ENCODE measurements around the gene NAB1. TPM values are rescaled to one million over a fixed set of nuclear protein-coding genes. Genes with fewer than 3 reads are reported as not detected.

The NAB1 gene
- total RNA-seq, 1 experiment from 2014 or later = 43.1 TPM

DNA sequence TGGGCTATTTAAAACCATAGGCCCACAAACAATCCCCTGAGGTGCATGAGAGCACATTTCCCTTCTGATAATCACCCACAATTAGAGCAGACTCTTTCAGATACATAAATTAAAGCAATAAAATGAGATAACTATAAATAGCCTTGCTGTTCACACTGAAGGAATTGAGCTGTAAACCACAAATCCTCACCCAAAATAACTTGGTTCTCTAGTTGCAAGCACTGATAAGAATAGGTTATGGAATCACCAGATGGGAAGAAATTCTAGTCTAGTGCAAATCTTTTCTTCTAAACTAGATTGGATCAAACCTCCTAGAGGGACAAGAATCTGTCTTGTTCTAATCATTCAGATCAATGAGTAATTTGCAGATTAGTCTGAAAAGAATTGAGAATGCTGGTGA, 64.6 kb downstream of the NAB1 start:
- DNase-seq (ENCODE audit: low read depth) = peak; percentile 31

GRCh38 chr2:190714958-190715357, 66.1 kb downstream of the NAB1 start:
- peak; percentile 41 for DNase-seq (ENCODE audit: low read depth)

DNA sequence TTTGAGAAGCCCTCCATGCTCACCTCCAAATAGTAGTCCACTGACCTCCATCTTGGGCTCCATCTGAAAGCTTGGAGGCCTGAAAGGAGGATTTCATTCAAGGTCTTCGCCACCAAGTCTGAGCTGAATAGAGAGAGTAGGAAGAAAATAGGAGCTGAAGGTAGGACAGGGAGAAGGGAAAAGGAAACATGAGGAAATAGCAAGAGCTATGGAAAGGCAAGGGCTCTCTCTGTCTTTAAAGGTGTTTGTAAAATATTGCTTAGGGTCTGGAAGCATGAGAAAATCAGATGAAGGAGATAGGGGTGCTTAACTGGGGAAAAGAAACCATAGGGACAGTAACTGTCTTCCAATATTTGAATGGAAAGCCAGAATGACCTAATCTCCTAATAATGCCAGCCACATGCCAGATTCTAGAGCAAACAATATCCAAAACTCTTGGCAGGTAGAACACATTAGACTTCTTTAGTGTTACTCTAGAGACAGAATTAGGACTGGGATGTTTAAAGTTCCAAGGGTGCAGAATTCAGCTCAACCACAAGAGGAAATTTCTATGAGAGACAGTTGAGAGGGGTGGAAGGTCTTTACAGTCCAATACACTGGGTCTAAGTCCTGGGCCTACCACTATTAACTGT, 67.4 kb downstream of the NAB1 start:
- no peak for DNase-seq (ENCODE audit: low read depth)

DNA sequence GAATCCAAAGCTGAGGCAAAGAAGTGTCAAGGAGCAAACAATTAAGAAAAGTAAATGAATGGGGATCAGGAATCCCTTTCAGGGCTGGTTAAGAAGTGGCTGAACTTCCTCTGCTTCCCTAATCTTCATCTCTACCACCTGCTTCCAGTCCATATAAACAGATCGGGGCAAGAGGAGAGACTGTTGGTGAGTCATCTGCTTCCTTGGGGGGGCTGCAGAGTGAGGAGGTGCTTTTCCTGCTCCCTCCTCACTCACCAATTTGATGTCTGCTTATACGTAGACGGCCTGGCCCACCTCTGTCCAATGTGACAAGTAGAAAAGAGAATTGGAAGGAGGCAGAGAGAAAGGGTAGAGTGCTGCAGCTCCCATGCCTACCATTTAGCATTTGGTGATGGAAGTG, 68.4 kb downstream of the NAB1 start:
- DNase-seq (ENCODE audit: low read depth) = no peak

DNA sequence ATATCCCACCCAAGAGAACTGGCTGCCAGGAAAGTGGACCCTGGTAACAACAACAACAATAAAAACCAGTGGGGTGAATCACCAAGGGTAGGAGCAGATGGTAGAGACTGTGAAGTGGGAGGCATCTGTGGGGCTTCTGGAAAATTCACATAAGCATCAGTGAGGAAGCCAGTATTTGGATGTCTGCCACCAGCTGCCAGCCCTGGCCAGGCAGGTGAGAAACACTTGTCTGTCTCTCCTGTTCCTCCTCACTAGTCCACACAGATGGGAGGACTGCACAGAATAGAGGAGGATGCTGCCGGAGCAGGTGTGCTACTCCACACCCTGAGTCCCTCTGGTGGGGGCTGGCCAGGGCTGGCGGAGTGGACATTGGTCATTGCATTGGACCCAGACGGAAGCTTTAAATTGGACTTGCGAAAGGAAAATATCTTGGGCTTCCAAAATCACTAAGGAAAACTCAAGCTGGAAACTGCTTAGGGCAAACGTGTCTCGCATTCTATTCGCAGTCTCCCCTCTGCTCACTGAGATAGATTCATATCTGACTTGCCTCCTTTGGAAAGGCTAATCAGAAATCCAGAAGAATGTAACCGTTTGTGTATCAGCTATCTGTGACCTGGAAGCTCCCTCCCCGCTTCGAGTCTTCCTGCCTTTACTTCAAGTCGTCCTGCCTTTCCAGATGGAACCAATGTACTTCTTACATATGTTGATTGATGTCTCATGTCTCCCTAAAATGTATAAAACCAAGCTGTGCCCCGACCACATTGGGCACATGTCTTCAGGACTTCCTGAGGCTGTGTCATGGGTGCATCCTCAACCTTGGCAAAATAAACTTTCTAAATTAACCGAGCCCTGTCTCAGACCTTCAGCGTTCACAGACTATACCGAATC, 69.1 kb downstream of the NAB1 start:
- peak; percentile 40 for DNase-seq (ENCODE audit: low read depth)

GRCh38 chr2:190718652-190719526, 70.0 kb downstream of the NAB1 start:
- DNase-seq (ENCODE audit: low read depth) = peak; percentile 88

DNA sequence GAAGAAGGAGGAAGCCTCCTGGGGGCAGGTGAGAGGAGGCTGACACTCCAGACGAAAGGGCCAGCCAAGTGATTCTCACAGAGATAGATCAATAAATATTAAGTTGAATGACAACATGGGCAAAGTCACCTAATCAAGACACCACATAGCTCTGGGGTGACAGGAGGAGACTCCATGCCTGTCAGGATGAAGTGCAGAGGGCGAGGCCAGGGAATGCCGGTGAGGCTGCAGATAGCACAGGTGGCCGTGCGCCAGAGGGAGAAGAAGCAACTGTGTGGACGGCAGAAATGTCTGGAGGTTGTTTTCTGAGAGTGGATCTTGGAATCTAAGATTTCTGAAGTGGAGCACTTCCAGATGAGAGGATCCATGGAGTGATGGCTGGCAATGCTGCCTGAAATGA, 71.4 kb downstream of the NAB1 start:
- no peak for DNase-seq (ENCODE audit: low read depth)

- DNase-seq (ENCODE audit: low read depth) = no peak
Measured at GRCh38 chr2:190720691-190721090, 71.8 kb downstream of the NAB1 start.

- DNase-seq (ENCODE audit: low read depth) = peak; percentile 25
Measured at GRCh38 chr2:190722061-190722759, 73.3 kb downstream of the NAB1 start.

DNA sequence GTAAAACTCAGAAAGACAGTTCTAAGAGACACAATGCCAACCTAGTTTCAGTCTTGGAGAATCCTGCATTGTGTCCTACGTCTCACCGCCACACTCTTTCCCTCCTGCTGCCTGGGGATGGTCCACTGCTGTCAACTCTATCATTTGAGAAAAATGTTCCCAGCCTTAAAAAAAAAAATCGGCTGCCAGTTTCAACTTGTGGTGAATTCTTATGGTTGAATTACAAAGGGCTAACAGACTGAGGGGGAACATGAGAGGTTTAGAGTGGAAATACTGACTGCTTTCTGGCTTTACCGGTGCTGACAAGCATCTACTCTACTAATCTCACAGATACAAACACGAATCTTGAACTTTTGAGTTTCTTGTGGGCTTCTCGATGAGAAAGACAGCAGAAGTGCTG, 74.0 kb downstream of the NAB1 start:
- DNase-seq (ENCODE audit: low read depth) = no peak

DNA sequence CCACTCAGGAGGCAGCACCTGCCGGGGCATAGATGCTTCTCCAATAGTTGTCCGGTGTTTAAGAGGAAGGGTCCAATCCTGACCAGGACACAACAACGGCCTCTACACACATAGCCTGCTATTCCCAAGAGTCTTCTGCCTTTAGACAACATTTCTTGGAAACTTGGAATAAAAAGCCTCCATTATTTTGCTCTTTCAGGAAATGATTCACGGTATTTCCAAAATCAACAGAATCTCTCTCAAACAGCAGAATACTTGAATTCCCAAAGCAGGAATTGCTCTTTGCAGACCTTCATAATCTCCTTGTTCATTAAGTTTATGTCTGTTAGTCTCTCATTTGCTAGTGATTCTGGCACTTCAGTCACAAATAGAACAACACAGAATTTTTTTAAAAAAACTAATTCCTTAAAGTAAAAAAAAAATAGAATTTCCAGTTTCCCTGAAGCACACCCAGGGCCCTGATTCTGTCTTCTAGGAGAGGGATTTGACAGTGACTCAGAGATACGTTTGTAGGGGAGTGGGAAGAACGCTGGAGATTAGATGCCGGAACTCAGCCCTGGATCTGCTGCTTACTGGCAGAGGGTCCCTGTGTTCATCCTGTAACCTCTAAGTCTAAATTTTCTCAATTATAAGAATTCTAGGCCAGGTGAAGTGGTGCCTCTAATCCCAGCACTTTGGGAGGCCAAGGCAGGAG, 74.7 kb downstream of the NAB1 start:
- DNase-seq (ENCODE audit: low read depth) = no peak

- peak; percentile 12 for DNase-seq (ENCODE audit: low read depth)
Measured at GRCh38 chr2:190726255-190726654, 77.4 kb downstream of the NAB1 start.

GRCh38 chr2:190736355-190736754, 87.5 kb downstream of the NAB1 start:
- DNase-seq (ENCODE audit: low read depth) = no peak

GRCh38 chr2:190740449-190740848, 91.6 kb downstream of the NAB1 start:
- DNase-seq (ENCODE audit: low read depth) = no peak

Other genes starting within 250 kb of the NAB1 start
- gene MFSD6, start 240.7 kb upstream of the NAB1 start, total RNA-seq (2014; rRNA removed) = 9.9 and 11.0 TPM in 2 replicates
- 13.7 and 16.7 TPM in 2 replicates for gene NEMP2, start 114.4 kb upstream of the NAB1 start, total RNA-seq (2014; rRNA removed)
- 139 and 145 TPM in 2 replicates for gene GLS, start 231.7 kb downstream of the NAB1 start, total RNA-seq (2014; rRNA removed)

All from LHCN-M2 (cell line).